Prostate gland (tissue), 2 donors: Measurements from ENCODE around the gene ANKRD6. TPM values are rescaled to one million over a fixed set of nuclear protein-coding genes. Genes with fewer than 3 reads are reported as not detected.

ENCODE experiments used
- DNase-seq: peaks from one replicate; pipeline ENCODE4 v3.0.0-alpha.2; 2019; ENCODE audit warnings: low spot score
- H3K27ac ChIP-seq, 2 donors: fragments of 200-600 bp; sonication (generic); 2 replicates each; pipeline ENCODE4 v1.5.1; 2017 to 2019
- H3K27me3 ChIP-seq: fragments of 200-600 bp; sonication (generic); replicated peaks from 2 replicates; pipeline ENCODE4 v1.5.1; 2019; ENCODE audit not compliant: insufficient read depth
- H3K36me3 ChIP-seq, 2 donors: fragments of 200-600 bp; sonication (generic); 1 replicate in 1 of 2; 2 replicates in 1 of 2; pipeline versions ENCODE4 v1.5.1 to v1.8.1; 2017 to 2019
- H3K4me1 ChIP-seq: fragments of 200-600 bp; sonication (generic); replicated peaks from 2 replicates; pipeline ENCODE4 v1.5.1; 2019
- H3K4me3 ChIP-seq, 2 donors: fragments of 200-600 bp; sonication (generic); 2 replicates each; pipeline ENCODE4 v1.5.1; 2017 to 2019
- H3K9me3 ChIP-seq: fragments of 200-600 bp; sonication (generic); 2 replicates; pipeline ENCODE4 v1.5.1; 2017
- POLR2A ChIP-seq: fragments of 450-650 bp; IDR thresholded peaks from one replicate; pipeline ENCODE4 v1.6.1; 2016; ENCODE audit warnings: antibody characterized with exemption, mild to moderate bottlenecking
- POLR2AphosphoS5 ChIP-seq: sonication (generic); formaldehyde crosslinking; IDR thresholded peaks from one replicate; pipeline ENCODE4 v1.6.1; 2017; ENCODE audit warnings: antibody characterized with exemption
- WGBS: methylation state at CpG from one replicate; pipeline ENCODE4 v1.1.5; 2018; 5-methylcytosine and 5-hydroxymethylcytosine counted together
- intact Hi-C: fragments of 100-400 bp; cut with DNase I; formaldehyde crosslinking; loops from one replicate; pipeline ENCODE4 v1.14.2; 2022
- total RNA-seq, 2 donors: library from RNA; depleted of rRNA; stranded (reverse); fragments of >200 nt; gene quantifications; one replicate each; pipeline ENCODE4 v1.1.0, GENCODE V29; 2016
- TF ChIP-seq, protein P1 (sequence below), 4 experiments: fragments of 200-600 bp in 2 of 4; fragments of 450-650 bp in 2 of 4; sonication (generic) in 2 of 4; IDR thresholded peaks; 1 replicate in 3 of 4; 2 replicates in 1 of 4; pipeline ENCODE4 v1.5.1; 2016 to 2019; ENCODE audit warnings: antibody characterized with exemption in 4 of 4, mild to moderate bottlenecking in 2 of 4, moderate library complexity in 2 of 4

The ANKRD6 gene
- total RNA-seq, 2 donors from 2014 or later: 11.9 to 30.9 TPM

DNA sequence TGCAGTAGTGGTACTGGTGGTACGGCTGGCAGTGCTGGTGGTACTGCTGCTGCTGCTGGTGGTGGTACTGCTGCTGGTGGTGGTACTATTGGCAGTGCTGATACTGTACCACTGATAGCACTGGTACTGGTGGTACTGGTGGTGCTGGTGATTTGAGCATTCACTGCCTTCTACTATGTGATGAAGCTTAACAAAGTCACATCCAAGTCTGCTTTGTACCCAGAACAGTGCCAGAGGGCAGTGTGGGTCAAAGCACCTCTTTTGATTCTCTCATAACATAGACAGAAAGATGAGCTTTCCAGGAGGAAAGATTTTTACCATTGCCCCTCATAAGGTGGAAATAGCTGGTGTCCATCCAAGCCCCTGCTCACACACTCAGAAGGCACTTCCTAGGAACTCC, 48.7 kb downstream of the ANKRD6 start:
- TF ChIP-seq POLR2AphosphoS5 (no peak), POLR2A (no peak)
- TF ChIP-seq, protein P1, sequence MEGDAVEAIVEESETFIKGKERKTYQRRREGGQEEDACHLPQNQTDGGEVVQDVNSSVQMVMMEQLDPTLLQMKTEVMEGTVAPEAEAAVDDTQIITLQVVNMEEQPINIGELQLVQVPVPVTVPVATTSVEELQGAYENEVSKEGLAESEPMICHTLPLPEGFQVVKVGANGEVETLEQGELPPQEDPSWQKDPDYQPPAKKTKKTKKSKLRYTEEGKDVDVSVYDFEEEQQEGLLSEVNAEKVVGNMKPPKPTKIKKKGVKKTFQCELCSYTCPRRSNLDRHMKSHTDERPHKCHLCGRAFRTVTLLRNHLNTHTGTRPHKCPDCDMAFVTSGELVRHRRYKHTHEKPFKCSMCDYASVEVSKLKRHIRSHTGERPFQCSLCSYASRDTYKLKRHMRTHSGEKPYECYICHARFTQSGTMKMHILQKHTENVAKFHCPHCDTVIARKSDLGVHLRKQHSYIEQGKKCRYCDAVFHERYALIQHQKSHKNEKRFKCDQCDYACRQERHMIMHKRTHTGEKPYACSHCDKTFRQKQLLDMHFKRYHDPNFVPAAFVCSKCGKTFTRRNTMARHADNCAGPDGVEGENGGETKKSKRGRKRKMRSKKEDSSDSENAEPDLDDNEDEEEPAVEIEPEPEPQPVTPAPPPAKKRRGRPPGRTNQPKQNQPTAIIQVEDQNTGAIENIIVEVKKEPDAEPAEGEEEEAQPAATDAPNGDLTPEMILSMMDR (IDR thresholded peaks at IDR 0.05): no peak
- H3K27ac ChIP-seq: no peak overlapping the region
- no peak overlapping the region for H3K4me3 ChIP-seq
- intact Hi-C loops: no loop called here
- H3K4me1 ChIP-seq: no peaks in the 10 kb centered on the region
- H3K9me3 ChIP-seq: no peaks in the 10 kb centered on the region
- no peaks in the 10 kb centered on the region for H3K27me3 ChIP-seq
- 100% methylated on average over 1 of the region's 1 CpG for WGBS
- DNase-seq: no peak
- no peaks in the 10 kb centered on the region for H3K36me3 ChIP-seq

DNA sequence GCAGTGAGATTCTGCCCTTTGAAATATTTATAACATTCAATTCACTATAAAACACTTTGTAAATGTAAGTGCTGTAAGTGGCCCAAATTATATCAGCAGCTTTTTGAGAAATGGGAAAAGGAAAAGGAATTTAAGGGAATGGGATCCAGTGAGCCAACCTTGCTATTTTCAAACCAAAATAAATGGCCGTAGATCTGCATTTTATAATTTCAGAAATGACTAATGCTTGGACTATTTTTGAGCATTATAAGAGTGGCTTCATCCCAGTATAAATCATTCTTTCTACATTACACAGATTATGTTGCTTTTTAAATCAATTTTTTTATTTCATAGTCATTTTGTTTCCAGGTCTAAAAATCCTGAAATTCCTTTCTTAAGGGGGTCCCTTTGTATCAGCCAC, 49.2 kb downstream of the ANKRD6 start:
- WGBS: 69% methylated on average over 1 of the region's 1 CpG
- intact Hi-C loops: no loop called here
- H3K27ac ChIP-seq: no peak overlapping the region

DNA sequence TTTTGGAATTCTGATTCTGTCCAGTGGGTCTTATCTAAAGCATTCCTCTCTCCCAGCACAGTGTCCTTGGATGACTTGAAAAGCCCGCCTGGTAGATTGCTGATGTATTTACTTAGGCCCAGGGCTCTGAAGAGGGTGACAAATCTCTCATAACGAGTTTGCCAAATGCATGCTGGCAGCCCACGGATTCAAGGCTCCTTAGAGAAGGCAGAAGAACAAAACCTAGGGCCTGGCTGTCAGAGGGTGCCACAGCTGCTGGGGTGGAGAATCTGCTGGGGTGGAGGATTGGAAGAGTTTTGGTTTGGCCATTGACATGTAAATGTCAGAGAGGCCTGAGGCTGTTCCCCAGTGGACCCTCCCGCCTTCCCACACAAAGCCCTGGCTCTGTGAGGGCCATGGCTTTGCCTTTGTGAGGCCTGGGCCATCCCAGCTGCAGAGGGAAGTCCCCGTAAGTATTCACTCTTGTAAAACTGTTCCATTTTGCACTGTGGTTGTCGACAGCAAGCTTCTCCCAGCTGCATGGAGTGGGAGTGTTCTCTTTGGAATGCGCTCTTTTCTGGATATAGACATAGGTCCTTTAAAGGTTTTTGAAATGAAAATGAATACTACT, 50.3 kb downstream of the ANKRD6 start:
- TF ChIP-seq POLR2A: no peak
- TF ChIP-seq, protein P1 (IDR thresholded peaks at IDR 0.05): no peak
- TF ChIP-seq POLR2AphosphoS5: no peak
- H3K36me3 ChIP-seq: no peaks in the 10 kb centered on the region
- H3K4me3 ChIP-seq: no peak overlapping the region
- 41% methylated on average over 7 of the region's 7 CpGs for WGBS
- no peak for DNase-seq
- intact Hi-C loops: no loop called here
- H3K27me3 ChIP-seq: no peaks in the 10 kb centered on the region
- H3K4me1 ChIP-seq: no peaks in the 10 kb centered on the region
- H3K27ac ChIP-seq: no peak overlapping the region
- no peaks in the 10 kb centered on the region for H3K9me3 ChIP-seq

More for the DNA sequence above, 49.2 kb downstream of the ANKRD6 start:
- Histone ChIP-seq H3K27me3 (no peaks in the 10 kb centered on the region), H3K36me3 (no peaks in the 10 kb centered on the region), H3K4me3 (no peak overlapping the region), H3K9me3 (no peaks in the 10 kb centered on the region), H3K4me1 (no peaks in the 10 kb centered on the region)
- DNase-seq: no peak
- no peak for TF ChIP-seq POLR2A
- TF ChIP-seq POLR2AphosphoS5: no peak
- TF ChIP-seq, protein P1 (IDR thresholded peaks at IDR 0.05): no peak

DNA sequence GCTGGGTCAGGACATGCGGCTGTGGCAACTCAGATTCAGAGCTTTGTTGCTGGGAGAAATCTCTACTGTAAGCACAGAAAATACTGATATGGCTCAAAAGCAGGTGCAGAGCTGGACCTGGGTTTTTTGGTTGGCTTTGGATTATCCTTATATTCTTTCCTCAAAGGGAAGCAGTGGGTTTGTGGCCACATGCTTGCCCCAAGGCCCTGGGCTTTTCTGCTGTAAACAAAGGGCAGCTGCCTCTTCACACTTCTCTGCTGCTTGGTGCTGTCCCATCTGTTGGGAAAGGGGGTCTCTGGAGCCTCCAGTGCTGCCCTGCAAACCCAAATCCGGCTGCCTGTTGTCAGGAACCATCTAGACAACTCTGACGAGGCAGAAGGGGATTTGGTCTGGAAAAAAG, 52.4 kb downstream of the ANKRD6 start:
- TF ChIP-seq POLR2AphosphoS5 (no peak), POLR2A (no peak)
- TF ChIP-seq, protein P1 (IDR thresholded peaks at IDR 0.05): no peak
- Histone ChIP-seq H3K4me3 (no peak overlapping the region), H3K36me3 (no peaks in the 10 kb centered on the region), H3K4me1 (no peaks in the 10 kb centered on the region), H3K27me3 (no peaks in the 10 kb centered on the region), H3K27ac (no peak overlapping the region), H3K9me3 (no peaks in the 10 kb centered on the region)
- DNase-seq: no peak
- WGBS: 95% methylated on average over 3 of the region's 3 CpGs
- intact Hi-C loops: no loop called here

DNA sequence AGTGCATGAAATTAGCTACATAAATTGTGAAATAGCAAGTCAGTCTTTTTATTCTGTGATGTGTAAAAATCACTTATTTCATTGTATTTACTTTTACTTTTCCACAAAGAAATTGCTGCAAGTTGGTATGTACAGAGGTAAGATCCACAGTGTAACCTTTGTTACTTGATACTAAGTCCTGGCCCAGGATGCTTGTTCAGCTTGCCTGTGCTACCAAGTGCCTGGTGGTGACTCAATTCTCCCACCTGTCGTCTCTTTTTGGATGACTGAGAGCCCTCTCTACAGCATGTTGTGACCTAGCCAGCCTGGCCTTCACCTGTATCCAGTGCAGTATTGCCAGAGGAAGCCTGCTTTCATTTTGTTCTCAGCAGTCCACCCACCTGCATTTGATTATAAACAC, 54.9 kb downstream of the ANKRD6 start:
- H3K4me1 ChIP-seq: no peaks in the 10 kb centered on the region
- DNase-seq: no peak
- no peaks in the 10 kb centered on the region for H3K36me3 ChIP-seq
- 70% methylated on average over 1 of the region's 1 CpG for WGBS
- no peak overlapping the region for H3K4me3 ChIP-seq
- H3K9me3 ChIP-seq: no peaks in the 10 kb centered on the region
- H3K27ac ChIP-seq: no peak overlapping the region
- TF ChIP-seq POLR2A (no peak), POLR2AphosphoS5 (no peak)
- TF ChIP-seq, protein P1 (IDR thresholded peaks at IDR 0.05): no peak
- intact Hi-C loops: no loop called here
- H3K27me3 ChIP-seq: no peaks in the 10 kb centered on the region
